ENCODE results near the gene FCHSD2.

DNA sequence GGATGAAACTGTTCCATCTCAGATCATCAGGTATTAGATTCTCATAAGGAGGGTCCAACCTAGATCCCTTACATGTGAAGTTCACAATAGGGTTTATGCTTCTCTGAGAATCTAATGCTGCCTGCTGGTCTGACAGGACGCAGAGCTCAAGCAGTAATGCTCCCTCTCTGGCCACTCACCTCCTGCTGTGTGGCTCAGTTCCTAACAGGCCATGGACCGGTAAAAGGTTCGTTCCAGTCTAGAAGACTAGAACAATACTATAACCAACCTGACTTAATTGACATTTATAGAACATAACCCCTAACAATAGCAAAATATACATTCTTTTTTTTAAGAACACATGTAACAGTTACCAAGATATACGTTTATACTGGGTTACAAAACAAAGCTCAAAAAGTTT lies 282.1 kb downstream of the FCHSD2 start:
- no peak for TF ChIP-seq SP1 (IDR thresholded peaks at IDR 0.05)
- no peak for TF ChIP-seq FOXM1 (IDR thresholded peaks at IDR 0.05; ENCODE audit: borderline replicate concordance)
- no peak for TF ChIP-seq SUZ12 (IDR thresholded peaks at IDR 0.05)
- TF ChIP-seq ZNF384 (IDR thresholded peaks at IDR 0.05) = no peak
- TF ChIP-seq ELF4 (IDR thresholded peaks at IDR 0.05) = no peak
- no peak for TF ChIP-seq FOXK2 (IDR thresholded peaks at IDR 0.05)
- no peak for TF ChIP-seq NFRKB (IDR thresholded peaks at IDR 0.05)
- no peak for TF ChIP-seq HDGF (IDR thresholded peaks at IDR 0.05; ENCODE audit: borderline replicate concordance)
- TF ChIP-seq FOXA1 (IDR thresholded peaks at IDR 0.05) = no peak
- TF ChIP-seq, protein P1, sequence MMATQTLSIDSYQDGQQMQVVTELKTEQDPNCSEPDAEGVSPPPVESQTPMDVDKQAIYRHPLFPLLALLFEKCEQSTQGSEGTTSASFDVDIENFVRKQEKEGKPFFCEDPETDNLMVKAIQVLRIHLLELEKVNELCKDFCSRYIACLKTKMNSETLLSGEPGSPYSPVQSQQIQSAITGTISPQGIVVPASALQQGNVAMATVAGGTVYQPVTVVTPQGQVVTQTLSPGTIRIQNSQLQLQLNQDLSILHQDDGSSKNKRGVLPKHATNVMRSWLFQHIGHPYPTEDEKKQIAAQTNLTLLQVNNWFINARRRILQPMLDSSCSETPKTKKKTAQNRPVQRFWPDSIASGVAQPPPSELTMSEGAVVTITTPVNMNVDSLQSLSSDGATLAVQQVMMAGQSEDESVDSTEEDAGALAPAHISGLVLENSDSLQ (IDR thresholded peaks at IDR 0.05) = no peak
- TF ChIP-seq LEF1 (IDR thresholded peaks at IDR 0.05; ENCODE audit: borderline replicate concordance) = no peak
- no peak for TF ChIP-seq BHLHE40 (IDR thresholded peaks at IDR 0.05; ENCODE audit: borderline replicate concordance)
- TF ChIP-seq TARDBP (IDR thresholded peaks at IDR 0.05) = no peak
- no peak for TF ChIP-seq ARNT (IDR thresholded peaks at IDR 0.05)
